Measurements from ENCODE around the gene GAREM1. TPM values are rescaled to one million over a fixed set of nuclear protein-coding genes. Genes with fewer than 3 reads are reported as not detected.

GAREM1 gene
- total and polyA plus RNA-seq, 2 of the 8 experiments (the other 6 are each of a cell fraction or from before 2014, with no cell fraction given) = 3.6 to 9.2 TPM

- H3K79me2 ChIP-seq (ENCODE audit: control insufficient read depth in 1 of 2, insufficient read depth in 2 of 2, low read length in 2 of 2) = no peaks in the 10 kb centered on the region
- CTCF ChIA-PET (ENCODE audit: partially characterized antibody) = interaction anchor here (1.5 kb wide), 1 partner anchor 51 kb away, joined by 4 read pairs; no protein-coding TSS in a partner anchor
- peaks cover 0 to 2% (median 0%) of the 10 kb centered on the region in 4 experiments; a peak in 1 of 7 replicates for H3K27me3 ChIP-seq (replicated peaks in 1 of 4; ENCODE audit: control insufficient read depth in 3 of 4, extremely low read depth in 1 of 4, insufficient read depth in 3 of 4, low read length in 3 of 4)
- H4K5ac ChIP-seq (ENCODE audit: insufficient read length, low read depth, low read length) = no peak overlapping the region
- H3K9me3 ChIP-seq (ENCODE audit: insufficient read depth in 2 of 2, low read depth in 1 of 2, low read length in 1 of 2) = no peaks in the 10 kb centered on the region
- no peak overlapping the region for H3K4me2 ChIP-seq (ENCODE audit: insufficient read depth in 1 of 2, low read depth in 2 of 2, low read length in 2 of 2)
- no peak overlapping the region for H3K18ac ChIP-seq (ENCODE audit: extremely low read depth, low read length)
- no peaks in the 10 kb centered on the region for H3K79me1 ChIP-seq (ENCODE audit: low read depth, low read length)
- H4K20me1 ChIP-seq (replicated peaks in 1 of 2; ENCODE audit: control insufficient read depth in 1 of 2, insufficient read depth in 2 of 2, low read length in 2 of 2) = no peaks in the 10 kb centered on the region
- no peaks in the 10 kb centered on the region for H3K4me1 ChIP-seq (replicated peaks in 1 of 4; ENCODE audit: control insufficient read depth in 3 of 4, insufficient read depth in 4 of 4, low read length in 3 of 4)
- H2BK15ac ChIP-seq (ENCODE audit: low read length) = no peak overlapping the region
- H3K9ac ChIP-seq (replicated peaks in 1 of 4; ENCODE audit: extremely low read depth in 1 of 4, low read depth in 3 of 4, low read length in 3 of 4) = no peak overlapping the region
- POLR2A ChIA-PET (ENCODE audit: partially characterized antibody) = no interaction called here
- H2AFZ ChIP-seq (ENCODE audit: low read length) = no peak overlapping the region
- H2AK5ac ChIP-seq (ENCODE audit: low read depth, low read length) = no peak overlapping the region
- H4K8ac ChIP-seq (ENCODE audit: extremely low read depth, insufficient read depth, low read length) = no peak overlapping the region
- 93% methylated on average over 4 of the region's 4 CpGs; no CpG with 5 or more reads in 1 of the 2 experiments for WGBS, 2 experiments (ENCODE audit: extremely low coverage in 1 of 2, insufficient coverage in 1 of 2, insufficient read length in 1 of 2, insufficient replicate concordance in 2 of 2, low coverage in 1 of 2, low lambda C conversion rate in 2 of 2, missing lambda C conversion rate in 1 of 2)
- H3K14ac ChIP-seq (ENCODE audit: insufficient read length) = no peak overlapping the region
- no peak overlapping the region for H3K27ac ChIP-seq (ENCODE audit: low read depth, low read length)
- DNase-seq (ENCODE audit: low read depth in 1 of 2, low spot score in 2 of 2) (no peak), FAIRE-seq (no peak)
- H3K36me3 ChIP-seq (ENCODE audit: control insufficient read depth in 2 of 4, insufficient read depth in 4 of 4, low read length in 3 of 4) = no peaks in the 10 kb centered on the region
- H3K4ac ChIP-seq (replicated peaks; ENCODE audit: insufficient read length, low read depth, low read length) = no peak overlapping the region
- TF ChIP-seq USF2 (IDR thresholded peaks at IDR 0.05; ENCODE audit: low read length) = no peak
- TF ChIP-seq EGR1 (IDR thresholded peaks at IDR 0.05; ENCODE audit: borderline replicate concordance, low read depth, low read length) = no peak
- TF ChIP-seq SIX5 (IDR thresholded peaks at IDR 0.05; ENCODE audit: low read depth, low read length) = no peak
- no peak for TF ChIP-seq RXRA (IDR thresholded peaks at IDR 0.05; ENCODE audit: insufficient read depth, low read depth, low read length)
- no peak for TF ChIP-seq CHD1 (IDR thresholded peaks at IDR 0.05; ENCODE audit: low read depth, low read length)
- no peak for TF ChIP-seq SUZ12 (IDR thresholded peaks at IDR 0.05; ENCODE audit: low read length)
- TF ChIP-seq EP300 (IDR thresholded peaks at IDR 0.05; ENCODE audit: borderline replicate concordance in 1 of 2, low read depth in 2 of 2, low read length in 2 of 2) = no peak
- TF ChIP-seq BCL11A (IDR thresholded peaks at IDR 0.05; ENCODE audit: low read depth in 2 of 2, low read length in 2 of 2) = no peak
- no peak overlapping the region for H3K23ac ChIP-seq (ENCODE audit: insufficient read length)
- H2BK5ac ChIP-seq (ENCODE audit: low read depth, low read length) = no peak overlapping the region
- no peak overlapping the region for H2BK20ac ChIP-seq (ENCODE audit: low read length)
- H3K23me2 ChIP-seq (ENCODE audit: low read depth, low read length) = no peaks in the 10 kb centered on the region
- no peak overlapping the region for H2BK12ac ChIP-seq (ENCODE audit: low read depth, low read length)
- no peak overlapping the region for H4K91ac ChIP-seq (replicated peaks; ENCODE audit: insufficient read length, low read length)
- H3K56ac ChIP-seq (replicated peaks; ENCODE audit: insufficient read length, low read depth, low read length) = no peak overlapping the region
- H2BK120ac ChIP-seq (replicated peaks; ENCODE audit: low read depth, low read length) = no peak overlapping the region
- H3K4me3 ChIP-seq (ENCODE audit: extremely low read depth in 1 of 4, insufficient read depth in 2 of 4, low read depth in 3 of 4, low read length in 4 of 4) = no peak overlapping the region
These were observed 31.3 kb upstream of the GAREM1 start for GRCh38 chr18:32502014-32502413.

Measured in H1 (cell line).